Erythroblast (primary cell): Measurements from ENCODE around the gene THRB.

Source experiments
- GATA1 ChIP-seq: IDR thresholded peaks from 2 replicates; pipeline ENCODE4 v1.6.1; 2011; ENCODE audit warnings: low read depth, mild to moderate bottlenecking, control low read depth, low read length, moderate library complexity
- POLR2A ChIP-seq: IDR thresholded peaks from 2 replicates; pipeline ENCODE4 v1.6.1; 2011; ENCODE audit warnings: mild to moderate bottlenecking, low read length

DNA sequence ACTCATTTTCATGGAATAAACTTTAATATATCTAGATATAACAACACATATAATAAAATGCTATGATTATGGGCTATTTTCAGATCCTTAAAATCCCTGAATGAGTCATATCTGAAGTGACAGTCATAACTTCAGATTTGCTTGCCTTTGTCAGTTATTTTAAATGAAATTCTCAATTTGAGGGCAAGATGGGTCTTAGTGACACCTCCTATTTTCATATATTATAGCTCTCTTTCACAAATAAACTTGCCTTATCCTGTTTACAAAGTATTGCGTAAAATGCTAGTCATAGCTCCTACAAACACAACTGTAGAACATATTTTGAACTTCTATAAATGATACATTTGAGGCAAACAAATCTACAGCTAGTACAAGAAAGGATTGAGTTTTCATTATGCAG, 6.2 kb upstream of the THRB start:
- no peak for TF ChIP-seq POLR2A
- no peak for TF ChIP-seq GATA1
